ENCODE data around the gene SH3BP4.

- TF ChIP-seq EZH2 (IDR thresholded peaks at IDR 0.05; ENCODE audit: low read length) (no peak), CTCF (optimal IDR thresholded peaks at IDR 0.05 in 1 of 3, IDR thresholded peaks at IDR 0.05 in 1 of 3, conservative IDR thresholded peaks at IDR 0.05 in 1 of 3; ENCODE audit: extremely low read depth in 1 of 3, insufficient read depth in 2 of 3, low read length in 3 of 3) (no peak)
Observed at GRCh38 chr2:235077046-235077445, 125.2 kb downstream of the SH3BP4 start.
